ENCODE data around the gene CDKAL1.

DNA sequence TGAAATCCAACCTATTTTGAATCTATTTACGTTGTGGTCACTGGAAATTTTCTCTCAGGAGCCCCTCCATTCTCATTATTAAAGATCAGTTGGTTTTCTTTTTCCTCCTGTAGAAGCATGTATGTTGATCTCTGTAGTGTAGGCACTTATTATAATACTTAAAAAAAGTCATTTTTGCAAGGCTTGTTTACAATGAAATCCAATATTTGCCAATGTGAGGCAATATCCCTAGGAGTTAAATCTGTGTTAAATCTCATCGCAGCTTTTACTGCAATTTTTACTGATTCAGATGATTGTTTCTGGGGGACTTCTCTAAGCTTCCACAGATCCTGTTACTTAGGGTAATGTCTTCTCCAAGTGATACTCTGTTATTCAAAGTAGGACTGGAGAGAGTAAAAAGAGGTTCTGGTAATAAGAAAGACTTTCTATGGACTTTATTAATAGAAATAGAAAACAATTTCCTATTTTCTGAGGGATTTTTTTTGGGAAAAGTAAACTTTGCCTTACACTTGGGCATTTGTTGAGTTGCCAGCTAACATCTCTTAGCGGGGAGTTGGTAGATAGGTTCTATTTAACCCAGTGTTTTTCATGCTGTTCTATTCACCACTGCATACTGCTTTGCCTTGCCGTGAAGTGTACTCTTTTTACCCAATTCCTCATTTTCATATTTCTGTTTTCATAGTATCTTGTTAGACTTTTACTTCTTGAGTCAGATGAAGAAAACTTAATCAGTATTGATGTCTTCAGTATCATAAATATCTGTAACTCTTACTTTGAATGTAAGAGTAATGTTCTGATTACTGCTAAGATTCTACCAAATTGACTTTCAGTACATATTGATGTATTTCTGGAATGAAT lies 48.6 kb downstream of the CDKAL1 start:
- TF ChIP-seq SIN3A (IDR thresholded peaks at IDR 0.05; ENCODE audit: borderline replicate concordance, low read depth, low read length): no peak
- no peak for TF ChIP-seq HNF1A (IDR thresholded peaks at IDR 0.05; ENCODE audit: low read depth)
- no peak for TF ChIP-seq HNF1A (CRISPR knock-in tag; IDR thresholded peaks at IDR 0.05; ENCODE audit: borderline replicate concordance)
- TF ChIP-seq, protein P1, sequence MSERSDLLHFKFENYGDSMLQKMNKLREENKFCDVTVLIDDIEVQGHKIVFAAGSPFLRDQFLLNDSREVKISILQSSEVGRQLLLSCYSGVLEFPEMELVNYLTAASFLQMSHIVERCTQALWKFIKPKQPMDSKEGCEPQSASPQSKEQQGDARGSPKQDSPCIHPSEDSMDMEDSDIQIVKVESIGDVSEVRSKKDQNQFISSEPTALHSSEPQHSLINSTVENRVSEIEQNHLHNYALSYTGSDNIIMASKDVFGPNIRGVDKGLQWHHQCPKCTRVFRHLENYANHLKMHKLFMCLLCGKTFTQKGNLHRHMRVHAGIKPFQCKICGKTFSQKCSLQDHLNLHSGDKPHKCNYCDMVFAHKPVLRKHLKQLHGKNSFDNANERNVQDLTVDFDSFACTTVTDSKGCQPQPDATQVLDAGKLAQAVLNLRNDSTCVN (CRISPR knock-in tag; IDR thresholded peaks at IDR 0.05; ENCODE audit: borderline replicate concordance): no peak
- no peak for TF ChIP-seq SUZ12 (IDR thresholded peaks at IDR 0.05; ENCODE audit: low read depth, low read length)
- no peak for TF ChIP-seq ZFP1 (CRISPR knock-in tag; IDR thresholded peaks at IDR 0.05)
- no peak for TF ChIP-seq PAX8 (CRISPR knock-in tag; IDR thresholded peaks at IDR 0.05; ENCODE audit: borderline replicate concordance)
- TF ChIP-seq BRD4 (CRISPR knock-in tag; IDR thresholded peaks at IDR 0.05): no peak
- TF ChIP-seq, protein P2, sequence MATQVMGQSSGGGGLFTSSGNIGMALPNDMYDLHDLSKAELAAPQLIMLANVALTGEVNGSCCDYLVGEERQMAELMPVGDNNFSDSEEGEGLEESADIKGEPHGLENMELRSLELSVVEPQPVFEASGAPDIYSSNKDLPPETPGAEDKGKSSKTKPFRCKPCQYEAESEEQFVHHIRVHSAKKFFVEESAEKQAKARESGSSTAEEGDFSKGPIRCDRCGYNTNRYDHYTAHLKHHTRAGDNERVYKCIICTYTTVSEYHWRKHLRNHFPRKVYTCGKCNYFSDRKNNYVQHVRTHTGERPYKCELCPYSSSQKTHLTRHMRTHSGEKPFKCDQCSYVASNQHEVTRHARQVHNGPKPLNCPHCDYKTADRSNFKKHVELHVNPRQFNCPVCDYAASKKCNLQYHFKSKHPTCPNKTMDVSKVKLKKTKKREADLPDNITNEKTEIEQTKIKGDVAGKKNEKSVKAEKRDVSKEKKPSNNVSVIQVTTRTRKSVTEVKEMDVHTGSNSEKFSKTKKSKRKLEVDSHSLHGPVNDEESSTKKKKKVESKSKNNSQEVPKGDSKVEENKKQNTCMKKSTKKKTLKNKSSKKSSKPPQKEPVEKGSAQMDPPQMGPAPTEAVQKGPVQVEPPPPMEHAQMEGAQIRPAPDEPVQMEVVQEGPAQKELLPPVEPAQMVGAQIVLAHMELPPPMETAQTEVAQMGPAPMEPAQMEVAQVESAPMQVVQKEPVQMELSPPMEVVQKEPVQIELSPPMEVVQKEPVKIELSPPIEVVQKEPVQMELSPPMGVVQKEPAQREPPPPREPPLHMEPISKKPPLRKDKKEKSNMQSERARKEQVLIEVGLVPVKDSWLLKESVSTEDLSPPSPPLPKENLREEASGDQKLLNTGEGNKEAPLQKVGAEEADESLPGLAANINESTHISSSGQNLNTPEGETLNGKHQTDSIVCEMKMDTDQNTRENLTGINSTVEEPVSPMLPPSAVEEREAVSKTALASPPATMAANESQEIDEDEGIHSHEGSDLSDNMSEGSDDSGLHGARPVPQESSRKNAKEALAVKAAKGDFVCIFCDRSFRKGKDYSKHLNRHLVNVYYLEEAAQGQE (IDR thresholded peaks at IDR 0.05; ENCODE audit: borderline replicate concordance in 1 of 2, low read depth in 1 of 2, low read length in 2 of 2): no peak
- TF ChIP-seq E2F1 (CRISPR knock-in tag; IDR thresholded peaks at IDR 0.05): no peak
